ENCODE results near the gene MAEL. TPM values are rescaled to one million over a fixed set of nuclear protein-coding genes. Genes with fewer than 3 reads are reported as not detected.

Gene MAEL
- total and polyA plus RNA-seq, 2 of the 8 experiments (the other 6 are each of a cell fraction or from before 2014, with no cell fraction given): 0.03 TPM; not detected in 1

DNA sequence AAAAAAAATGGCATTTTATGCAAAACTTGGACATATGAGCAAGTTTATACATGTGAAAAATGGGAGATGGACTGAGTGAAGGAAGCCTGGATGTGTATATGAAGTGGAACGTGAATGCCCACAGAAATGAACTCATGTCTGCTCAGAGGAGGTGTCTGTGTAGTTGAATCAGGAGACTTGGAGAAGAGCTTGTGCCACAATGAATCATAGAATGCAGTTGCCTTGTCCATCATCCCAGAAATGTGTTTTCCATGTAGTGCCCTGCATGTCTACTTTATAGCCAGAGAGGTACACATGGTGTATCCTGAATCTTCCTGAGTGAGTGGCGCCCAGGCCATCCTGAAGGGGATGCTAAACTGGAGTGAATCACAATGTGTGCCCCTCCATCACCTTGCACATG, 11.1 kb upstream of the MAEL start:
- TF ChIP-seq JUND (IDR thresholded peaks at IDR 0.05; ENCODE audit: low read length): no peak
- no peak for TF ChIP-seq SIRT6 (IDR thresholded peaks at IDR 0.05; ENCODE audit: low read length)
- no peak for TF ChIP-seq POLR2A (IDR thresholded peaks at IDR 0.05; ENCODE audit: control extremely low read depth in 1 of 2, low read depth in 2 of 2, low read length in 2 of 2)
- H3K14ac ChIP-seq (ENCODE audit: insufficient read length): no peak overlapping the region
- H3K79me1 ChIP-seq (ENCODE audit: low read depth, low read length): no peaks in the 10 kb centered on the region
- no peak for DNase-seq (ENCODE audit: low read depth in 1 of 2, low spot score in 2 of 2)
- no peak overlapping the region for H3K9ac ChIP-seq (replicated peaks in 1 of 4; ENCODE audit: extremely low read depth in 1 of 4, low read depth in 3 of 4, low read length in 3 of 4)
- no peak overlapping the region for H3K4me3 ChIP-seq (ENCODE audit: extremely low read depth in 1 of 4, insufficient read depth in 2 of 4, low read depth in 3 of 4, low read length in 4 of 4)
- H3K79me2 ChIP-seq (ENCODE audit: control insufficient read depth in 1 of 2, insufficient read depth in 2 of 2, low read length in 2 of 2): no peaks in the 10 kb centered on the region
- peaks cover 24 to 41% (median 39%) of the 10 kb centered on the region in 4 experiments for H3K27me3 ChIP-seq (replicated peaks in 1 of 4; ENCODE audit: control insufficient read depth in 3 of 4, extremely low read depth in 1 of 4, insufficient read depth in 3 of 4, low read length in 3 of 4)
- ChIA-PET CTCF (ENCODE audit: partially characterized antibody) (interaction anchor here (0.9 to 3.5 kb wide), 3 partner anchors 50 to 81 kb away, joined by 3 to 16 read pairs (median 6); no protein-coding TSS in a partner anchor), POLR2A (ENCODE audit: partially characterized antibody) (interaction anchor here (0.9 kb wide), 1 partner anchor 57 kb away, joined by 3 read pairs; no protein-coding TSS in a partner anchor)
- H3K4me1 ChIP-seq (replicated peaks in 1 of 4; ENCODE audit: control insufficient read depth in 3 of 4, insufficient read depth in 4 of 4, low read length in 3 of 4): peaks cover 0 to 2% (median 0%) of the 10 kb centered on the region in 4 experiments; a peak in 3 of 7 replicates
- H3K18ac ChIP-seq (ENCODE audit: extremely low read depth, low read length): no peak overlapping the region
- no peak overlapping the region for H4K91ac ChIP-seq (replicated peaks; ENCODE audit: insufficient read length, low read length)
- no peak overlapping the region for H3K27ac ChIP-seq (ENCODE audit: low read depth, low read length)
- H3K23ac ChIP-seq (ENCODE audit: insufficient read length): no peak overlapping the region
- peaks cover 2% of the 10 kb centered on the region in 2 experiments for H4K20me1 ChIP-seq (replicated peaks in 1 of 2; ENCODE audit: control insufficient read depth in 1 of 2, insufficient read depth in 2 of 2, low read length in 2 of 2)
- no peak overlapping the region for H2BK12ac ChIP-seq (ENCODE audit: low read depth, low read length)
- no peak for FAIRE-seq
- H3K9me3 ChIP-seq (ENCODE audit: insufficient read depth in 2 of 2, low read depth in 1 of 2, low read length in 1 of 2): no peaks in the 10 kb centered on the region
- H2AK5ac ChIP-seq (ENCODE audit: low read depth, low read length): no peak overlapping the region
- H3K56ac ChIP-seq (replicated peaks; ENCODE audit: insufficient read length, low read depth, low read length): no peak overlapping the region
- H4K8ac ChIP-seq (ENCODE audit: extremely low read depth, insufficient read depth, low read length): no peak overlapping the region
- H3K36me3 ChIP-seq (ENCODE audit: control insufficient read depth in 2 of 4, insufficient read depth in 4 of 4, low read length in 3 of 4): no peaks in the 10 kb centered on the region
- peaks cover 8% of the 10 kb centered on the region; the same call in 1 of the 2 replicates for H3K23me2 ChIP-seq (ENCODE audit: low read depth, low read length)
- H2BK15ac ChIP-seq (ENCODE audit: low read length): no peak overlapping the region
- H2BK20ac ChIP-seq (ENCODE audit: low read length): no peak overlapping the region
- WGBS, 2 experiments (ENCODE audit: extremely low coverage in 1 of 2, insufficient coverage in 1 of 2, insufficient read length in 1 of 2, insufficient replicate concordance in 2 of 2, low coverage in 1 of 2, low lambda C conversion rate in 2 of 2, missing lambda C conversion rate in 1 of 2): 76% methylated on average over 2 of the region's 2 CpGs; no CpG with 5 or more reads in 1 of the 2 experiments
- no peak overlapping the region for H3K4ac ChIP-seq (replicated peaks; ENCODE audit: insufficient read length, low read depth, low read length)
- no peak overlapping the region for H4K5ac ChIP-seq (ENCODE audit: insufficient read length, low read depth, low read length)
- H2BK120ac ChIP-seq (replicated peaks; ENCODE audit: low read depth, low read length): no peak overlapping the region
- no peak overlapping the region for H2AFZ ChIP-seq (ENCODE audit: low read length)
- H3K4me2 ChIP-seq (ENCODE audit: insufficient read depth in 1 of 2, low read depth in 2 of 2, low read length in 2 of 2): no peak overlapping the region
- no peak overlapping the region for H2BK5ac ChIP-seq (ENCODE audit: low read depth, low read length)

Measured in H1 (cell line).